ENCODE data around the gene BASP1. TPM values are rescaled to one million over a fixed set of nuclear protein-coding genes. Genes with fewer than 3 reads are reported as not detected.

BASP1 gene
- total and polyA plus RNA-seq, 2 donors from 2014 or later, result 5.1 to 12.5 TPM

- FAIRE-seq, result no peak
- H3K9me3 ChIP-seq (ENCODE audit: control insufficient read depth in 2 of 3, insufficient read depth in 1 of 3, low read length in 3 of 3), result no peaks in the 10 kb centered on the region
- no peak for DNase-seq
- TF ChIP-seq CTCF (IDR thresholded peaks at IDR 0.05; ENCODE audit: borderline replicate concordance, extremely low read depth, insufficient read depth), result no peak
- H3K4me3 ChIP-seq (ENCODE audit: low read length in 3 of 3), result no peak overlapping the region
- H3K9ac ChIP-seq (ENCODE audit: low read length in 3 of 3), result no peak overlapping the region
- intact Hi-C loops (cut with DNase I), result no loop called here
- no peak overlapping the region for H3K27ac ChIP-seq (ENCODE audit: low read depth in 2 of 2, low read length in 2 of 2)
- no peaks in the 10 kb centered on the region for H3K4me1 ChIP-seq (ENCODE audit: control insufficient read depth in 2 of 3, insufficient read depth in 2 of 3, low read depth in 1 of 3, low read length in 3 of 3)
- no peaks in the 10 kb centered on the region for H3K36me3 ChIP-seq (ENCODE audit: control insufficient read depth in 2 of 3, insufficient read depth in 3 of 3, low read length in 3 of 3)
- no peaks in the 10 kb centered on the region for H3K27me3 ChIP-seq (ENCODE audit: control insufficient read depth, insufficient read depth, low read length)
Measured at GRCh38 chr5:17276445-17276844, 59.0 kb downstream of the BASP1 start.

- H3K27me3 ChIP-seq (ENCODE audit: control insufficient read depth, insufficient read depth, low read length), result no peaks in the 10 kb centered on the region
- FAIRE-seq, result no peak
Measured at GRCh38 chr5:17277907-17278306, 60.5 kb downstream of the BASP1 start.

DNA sequence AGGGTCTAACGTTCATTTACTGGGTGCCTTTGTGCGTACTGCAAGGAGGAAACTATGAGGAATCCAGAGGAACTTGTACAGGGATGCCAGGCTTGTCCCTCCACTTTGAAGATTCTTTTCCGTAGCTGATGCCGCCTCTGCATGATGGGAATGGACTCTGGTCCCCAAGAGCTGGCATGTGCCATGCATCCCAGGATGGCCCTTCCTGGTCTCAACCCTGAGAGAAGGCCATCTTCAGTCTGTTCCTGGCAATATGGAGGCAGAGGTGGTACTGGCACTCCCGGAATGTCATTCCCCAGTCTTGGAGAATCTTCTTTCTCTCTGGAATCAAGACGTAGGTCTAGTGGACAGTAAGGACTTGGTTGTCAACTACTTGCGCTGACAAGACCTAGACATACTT lies 61.5 kb downstream of the BASP1 start:
- Histone ChIP-seq H3K27me3 (ENCODE audit: control insufficient read depth, insufficient read depth, low read length) (no peaks in the 10 kb centered on the region), H3K36me3 (ENCODE audit: control insufficient read depth in 2 of 3, insufficient read depth in 3 of 3, low read length in 3 of 3) (no peaks in the 10 kb centered on the region), H3K4me3 (ENCODE audit: low read length in 3 of 3) (no peak overlapping the region), H3K4me1 (ENCODE audit: control insufficient read depth in 2 of 3, insufficient read depth in 2 of 3, low read depth in 1 of 3, low read length in 3 of 3) (no peaks in the 10 kb centered on the region), H3K27ac (ENCODE audit: low read depth in 2 of 2, low read length in 2 of 2) (no peak overlapping the region), H3K9ac (ENCODE audit: low read length in 3 of 3) (no peak overlapping the region), H3K9me3 (ENCODE audit: control insufficient read depth in 2 of 3, insufficient read depth in 1 of 3, low read length in 3 of 3) (no peaks in the 10 kb centered on the region)
- TF ChIP-seq CTCF (IDR thresholded peaks at IDR 0.05; ENCODE audit: borderline replicate concordance, extremely low read depth, insufficient read depth), result no peak
- intact Hi-C loops (cut with DNase I), result no loop called here
- FAIRE-seq, result no peak
- no peak for DNase-seq

More at GRCh38 chr5:17277907-17278306, 60.5 kb downstream of the BASP1 start:
- Histone ChIP-seq H3K4me3 (ENCODE audit: low read length in 3 of 3) (no peak overlapping the region), H3K36me3 (ENCODE audit: control insufficient read depth in 2 of 3, insufficient read depth in 3 of 3, low read length in 3 of 3) (no peaks in the 10 kb centered on the region), H3K9ac (ENCODE audit: low read length in 3 of 3) (no peak overlapping the region), H3K27ac (ENCODE audit: low read depth in 2 of 2, low read length in 2 of 2) (no peak overlapping the region), H3K4me1 (ENCODE audit: control insufficient read depth in 2 of 3, insufficient read depth in 2 of 3, low read depth in 1 of 3, low read length in 3 of 3) (no peaks in the 10 kb centered on the region), H3K9me3 (ENCODE audit: control insufficient read depth in 2 of 3, insufficient read depth in 1 of 3, low read length in 3 of 3) (no peaks in the 10 kb centered on the region)
- intact Hi-C loops (cut with DNase I), result no loop called here
- TF ChIP-seq CTCF (IDR thresholded peaks at IDR 0.05; ENCODE audit: borderline replicate concordance, extremely low read depth, insufficient read depth), result no peak
- peak in 1 of 5 donors; percentile 15 for DNase-seq

- no peaks in the 10 kb centered on the region for H3K36me3 ChIP-seq (ENCODE audit: control insufficient read depth in 2 of 3, insufficient read depth in 3 of 3, low read length in 3 of 3)
- FAIRE-seq (no peak), DNase-seq (no peak)
- no peak overlapping the region for H3K4me3 ChIP-seq (ENCODE audit: low read length in 3 of 3)
- TF ChIP-seq CTCF (IDR thresholded peaks at IDR 0.05; ENCODE audit: borderline replicate concordance, extremely low read depth, insufficient read depth), result no peak
- H3K9ac ChIP-seq (ENCODE audit: low read length in 3 of 3), result no peak overlapping the region
- H3K4me1 ChIP-seq (ENCODE audit: control insufficient read depth in 2 of 3, insufficient read depth in 2 of 3, low read depth in 1 of 3, low read length in 3 of 3), result no peaks in the 10 kb centered on the region
- H3K27me3 ChIP-seq (ENCODE audit: control insufficient read depth, insufficient read depth, low read length), result no peaks in the 10 kb centered on the region
- no peak overlapping the region for H3K27ac ChIP-seq (ENCODE audit: low read depth in 2 of 2, low read length in 2 of 2)
- intact Hi-C loops (cut with DNase I), result no loop called here
- no peaks in the 10 kb centered on the region for H3K9me3 ChIP-seq (ENCODE audit: control insufficient read depth in 2 of 3, insufficient read depth in 1 of 3, low read length in 3 of 3)
Measured at GRCh38 chr5:17279487-17279886, 62.1 kb downstream of the BASP1 start.

Measured in kidney (tissue), 14 donors.